ENCODE measurements around the gene RNF14.
"Not testable (repeated sequence)": the region's sequence is repeated elsewhere in the genome, so short reads cannot be mapped to it uniquely, and the experiment has no call there.

The RNF14 gene

GRCh38 chr5:142012186-142012785, 43.4 kb downstream of the RNF14 start:
- in situ Hi-C loops (cut with MboI; ENCODE audit: low sequenced_read_pairs): no loop called here

- in situ Hi-C loops (cut with MboI; ENCODE audit: low sequenced_read_pairs): no loop called here
Measured at GRCh38 chr5:142012792-142013388, 44.0 kb downstream of the RNF14 start, which contains the start of gene GNPDA1. Gene GNPDA1, minus strand, starts transcription at chr5:142013027. Its CDS starts 992 bp downstream, at chr5:142012035.

- in situ Hi-C loops (cut with MboI; ENCODE audit: low sequenced_read_pairs): no loop called here
Measured at GRCh38 chr5:142013734-142014521, 45.0 kb downstream of the RNF14 start.

- in situ Hi-C loops (cut with MboI; ENCODE audit: low sequenced_read_pairs): no loop called here
Measured at GRCh38 chr5:142014911-142015584, 46.1 kb downstream of the RNF14 start.

- in situ Hi-C loops (cut with MboI; ENCODE audit: low sequenced_read_pairs): no loop called here
Measured at GRCh38 chr5:142015781-142016533, 47.1 kb downstream of the RNF14 start.

- in situ Hi-C loops (cut with MboI; ENCODE audit: low sequenced_read_pairs): no loop called here
Measured at GRCh38 chr5:142016556-142016955, 47.7 kb downstream of the RNF14 start.

GRCh38 chr5:142017832-142018427, 49.0 kb downstream of the RNF14 start:
- in situ Hi-C loops (cut with MboI; ENCODE audit: low sequenced_read_pairs): no loop called here

- in situ Hi-C loops (cut with MboI; ENCODE audit: low sequenced_read_pairs): no loop called here
Measured at GRCh38 chr5:142020122-142020659, 51.3 kb downstream of the RNF14 start.

- in situ Hi-C loops (cut with MboI; ENCODE audit: low sequenced_read_pairs): no loop called here
Measured at GRCh38 chr5:142023836-142024235, 54.9 kb downstream of the RNF14 start.

- in situ Hi-C loops (cut with MboI; ENCODE audit: low sequenced_read_pairs): no loop called here
Measured at GRCh38 chr5:142024771-142025304, 55.9 kb downstream of the RNF14 start.

- in situ Hi-C loops (cut with MboI; ENCODE audit: low sequenced_read_pairs): no loop called here
Measured at GRCh38 chr5:142025637-142026036, 56.7 kb downstream of the RNF14 start.

- in situ Hi-C loops (cut with MboI; ENCODE audit: low sequenced_read_pairs): no loop called here
Measured at GRCh38 chr5:142032150-142032549, 63.2 kb downstream of the RNF14 start.

GRCh38 chr5:142032747-142033631, 64.1 kb downstream of the RNF14 start:
- in situ Hi-C loops (cut with MboI; ENCODE audit: low sequenced_read_pairs): no loop called here

GRCh38 chr5:142033632-142034567, 65.0 kb downstream of the RNF14 start:
- in situ Hi-C loops (cut with MboI; ENCODE audit: low sequenced_read_pairs): not testable (repeated sequence)

GRCh38 chr5:142034994-142035393, 66.1 kb downstream of the RNF14 start:
- in situ Hi-C loops (cut with MboI; ENCODE audit: low sequenced_read_pairs): no loop called here

- in situ Hi-C loops (cut with MboI; ENCODE audit: low sequenced_read_pairs): no loop called here
Measured at GRCh38 chr5:142036918-142037317, 68.0 kb downstream of the RNF14 start.

GRCh38 chr5:142037599-142037998, 68.7 kb downstream of the RNF14 start:
- in situ Hi-C loops (cut with MboI; ENCODE audit: low sequenced_read_pairs): not testable (repeated sequence)

- in situ Hi-C loops (cut with MboI; ENCODE audit: low sequenced_read_pairs): no loop called here
Measured at GRCh38 chr5:142038735-142039134, 69.8 kb downstream of the RNF14 start.
